HCT116 (cell line): ENCODE measurements around the gene C13orf46. TPM values are rescaled to one million over a fixed set of nuclear protein-coding genes. Genes with fewer than 3 reads are reported as not detected.

ENCODE experiments used
- ATAC-seq: fragments of 200-7000 bp; cut with Tn5 transposase; 2 replicates; pipeline ENCODE4 v1.9.1; 2020; ENCODE audit warnings: mild to moderate bottlenecking, moderate library complexity
- BruUV-seq: library from RNA; stranded (reverse); fragments of 400-500 nt; replicated peaks from 2 replicates; lab custom pipeline; 2021; lab: Mats Ljungman, UMichigan
- CTCF ChIA-PET: fragments of 300-600 bp; sonication (Branson Sonifier 250); formaldehyde crosslinking; loops from one replicate; lab custom pipeline; 2021; ENCODE audit warnings: antibody characterized with exemption; lab: Charles Lee
- POLR2A ChIA-PET: fragments of 300-600, 350-600 bp; sonication (Branson Sonifier 250); formaldehyde crosslinking; loops from one replicate; lab custom pipeline; 2021; ENCODE audit warnings: antibody characterized with exemption; lab: Charles Lee
- RAD21 ChIA-PET, 2 experiments: fragments of 300-600 bp; sonication (Branson Sonifier 250); formaldehyde crosslinking; loops; one replicate each; lab custom pipeline; 2023; ENCODE audit warnings: low total read pairs in 2 of 2; ENCODE audit not compliant: uncharacterized antibody in 2 of 2, unreplicated experiment in 2 of 2, low non-redundant PET in 1 of 2; lab: Charles Lee
- DNase-seq: peaks from one replicate; pipeline ENCODE4 v3.0.0-alpha.2; 2010; ENCODE audit warnings: low read depth, low spot score
- H2AFZ ChIP-seq: fragments of 200-600 bp; shearing (Covaris generic), sonication (generic); 2 replicates; pipeline ENCODE4 v1.6.1; 2017; ENCODE audit warnings: low read depth, mixed run types, mixed read lengths, antibody characterized with exemption, low read length; ENCODE audit not compliant: poor library complexity, severe bottlenecking
- H3K27ac ChIP-seq: 2 replicates; pipeline ENCODE4 v1.5.1; 2012; ENCODE audit warnings: low read depth, low read length
- H3K27me3 ChIP-seq: fragments of 200-600 bp; sonication (generic); 2 replicates; pipeline ENCODE4 v1.6.1; 2016; ENCODE audit warnings: mixed run types, low read length, mixed read lengths; ENCODE audit not compliant: insufficient read depth
- H3K36me3 ChIP-seq, 2 experiments: fragments of 200-500 bp in 1 of 2; fragments of 200-600 bp in 1 of 2; sonication (Bioruptor generic) in 1 of 2; sonication (generic) in 1 of 2; 2 replicates each; pipeline versions ENCODE4 v1.5.1 to v1.6.1; 2014 to 2016; ENCODE audit warnings: low read length in 2 of 2, inconsistent platforms in 1 of 2, mixed read lengths in 1 of 2, mixed run types in 1 of 2; ENCODE audit not compliant: insufficient read depth in 2 of 2, control insufficient read depth in 1 of 2
- H3K4me1 ChIP-seq, 2 experiments: fragments of 200-600 bp in 1 of 2; sonication (generic) in 1 of 2; 2 replicates each; pipeline versions ENCODE4 v1.5.1 to v1.6.1; 2012 to 2017; ENCODE audit warnings: low read length in 2 of 2, inconsistent platforms in 1 of 2, mild to moderate bottlenecking in 1 of 2, mixed read lengths in 1 of 2, mixed run types in 1 of 2, moderate library complexity in 1 of 2; ENCODE audit not compliant: insufficient read depth in 2 of 2, control insufficient read depth in 1 of 2
- H3K4me2 ChIP-seq: fragments of 200-600 bp; sonication (generic); 2 replicates; pipeline ENCODE4 v1.6.1; 2017; ENCODE audit warnings: mixed run types, low read length, mixed read lengths
- H3K4me3 ChIP-seq, 2 experiments: fragments of 200-600 bp in 1 of 2; sonication (generic) in 1 of 2; replicated peaks in 1 of 2; 2 replicates each; pipeline ENCODE4 v1.5.1; 2011 to 2016; ENCODE audit warnings: low read length in 2 of 2, control low read depth in 1 of 2, low read depth in 1 of 2, mild to moderate bottlenecking in 1 of 2, mixed read lengths in 1 of 2, mixed run types in 1 of 2
- H3K79me2 ChIP-seq: fragments of 200-600 bp; sonication (generic); 2 replicates; pipeline ENCODE4 v1.6.1; 2017; ENCODE audit warnings: mild to moderate bottlenecking, mixed run types, low read length, moderate library complexity, mixed read lengths; ENCODE audit not compliant: insufficient read depth
- H3K9ac ChIP-seq: fragments of 200-600 bp; sonication (generic); 2 replicates; pipeline ENCODE4 v1.6.1; 2016; ENCODE audit warnings: low read length, mixed read lengths
- H3K9me2 ChIP-seq: fragments of 200-600 bp; sonication (generic), shearing (Covaris generic); 2 replicates; pipeline ENCODE4 v1.6.1; 2017; ENCODE audit warnings: mixed run types, mild to moderate bottlenecking, moderate library complexity; ENCODE audit not compliant: insufficient read depth
- H3K9me3 ChIP-seq, 2 experiments: fragments of 200-500 bp in 1 of 2; fragments of 200-600 bp in 1 of 2; sonication (Bioruptor generic) in 1 of 2; sonication (generic) in 1 of 2; 2 replicates each; pipeline ENCODE4 v1.6.1; 2014 to 2017; ENCODE audit warnings: low read length in 2 of 2, mixed read lengths in 2 of 2, inconsistent platforms in 1 of 2, low read depth in 1 of 2, mild to moderate bottlenecking in 1 of 2, mixed run types in 1 of 2, moderate library complexity in 1 of 2; ENCODE audit not compliant: control insufficient read depth in 1 of 2, insufficient read depth in 1 of 2
- H4K20me1 ChIP-seq: fragments of 200-600 bp; sonication (generic), shearing (Covaris generic); 2 replicates; pipeline ENCODE4 v1.6.1; 2017; ENCODE audit warnings: mixed run types, mild to moderate bottlenecking, moderate library complexity; ENCODE audit not compliant: insufficient read depth
- CBX3 ChIP-seq: IDR thresholded peaks from 2 replicates; pipeline ENCODE4 v1.6.1; 2012; ENCODE audit warnings: low read depth
- CEBPB ChIP-seq: IDR thresholded peaks from 2 replicates; pipeline ENCODE4 v1.6.1; 2012; ENCODE audit warnings: low read depth
- EGR1 ChIP-seq: IDR thresholded peaks from 2 replicates; pipeline ENCODE4 v1.6.1; 2012; ENCODE audit warnings: low read depth
- ELF1 ChIP-seq: IDR thresholded peaks from 2 replicates; pipeline ENCODE4 v1.6.1; 2012; ENCODE audit warnings: low read depth, borderline replicate concordance
- EZH2 ChIP-seq: fragments of 200-600 bp; sonication (generic); IDR thresholded peaks from 2 replicates; pipeline ENCODE4 v1.6.1; 2017; ENCODE audit warnings: antibody characterized with exemption, mixed run types
- EZH2phosphoT487 ChIP-seq: fragments of 200-600 bp; IDR thresholded peaks from 2 replicates; pipeline ENCODE4 v1.6.1; 2018; ENCODE audit warnings: antibody characterized with exemption, borderline replicate concordance
- JUND ChIP-seq: IDR thresholded peaks from 2 replicates; pipeline ENCODE4 v1.6.1; 2012
- POLR2A ChIP-seq: IDR thresholded peaks from 2 replicates; pipeline ENCODE4 v1.7.0; 2011; ENCODE audit warnings: borderline replicate concordance; ENCODE audit not compliant: insufficient read depth, insufficient read length; ENCODE audit errors: extremely low read depth
- POLR2AphosphoS5 ChIP-seq: IDR thresholded peaks from 2 replicates; pipeline ENCODE4 v1.6.1; 2011; ENCODE audit warnings: mild to moderate bottlenecking, low read depth, low read length, moderate library complexity
- RAD21 ChIP-seq: IDR thresholded peaks from 2 replicates; pipeline ENCODE4 v1.6.1; 2012; ENCODE audit warnings: low read depth, mild to moderate bottlenecking
- SIN3A ChIP-seq: IDR thresholded peaks from 2 replicates; pipeline ENCODE4 v1.6.1; 2012; ENCODE audit warnings: low read depth
- SRF ChIP-seq: IDR thresholded peaks from 2 replicates; pipeline ENCODE4 v1.6.1; 2012; ENCODE audit warnings: low read depth
- TCF7L2 ChIP-seq: IDR thresholded peaks from 2 replicates; pipeline ENCODE4 v1.7.0; 2011; ENCODE audit warnings: borderline replicate concordance, inconsistent platforms; ENCODE audit not compliant: insufficient read depth, insufficient read length; ENCODE audit errors: extremely low read depth
- YY1 ChIP-seq: IDR thresholded peaks from 2 replicates; pipeline ENCODE4 v1.6.1; 2011; ENCODE audit warnings: low read length, low read depth, moderate library complexity, mild to moderate bottlenecking; ENCODE audit not compliant: insufficient replicate concordance; ENCODE audit errors: extremely low read depth
- ZFX ChIP-seq: fragments of 450-650 bp; IDR thresholded peaks from 2 replicates; pipeline ENCODE4 v1.6.1; 2017
- ZNF274 ChIP-seq: fragments of 200-500 bp; sonication (Bioruptor generic); IDR thresholded peaks from 2 replicates; pipeline ENCODE4 v1.6.1; 2014; ENCODE audit warnings: mild to moderate bottlenecking, low read depth, low read length, inconsistent platforms
- intact Hi-C: fragments of 100-400 bp; cut with micrococcal nuclease; formaldehyde crosslinking; loops from 2 replicates; pipeline ENCODE4 v1.10.0; 2022
- total RNA-seq: library from RNA; stranded (reverse); gene quantifications from one replicate; pipeline ENCODE4 v1.2.1, GENCODE V29; 2021; ENCODE audit not compliant: unreplicated experiment
- TF ChIP-seq, protein P1 (sequence below), 3 experiments: fragments of 200-600 bp in 1 of 3; sonication (generic) in 1 of 3; IDR thresholded peaks in 2 of 3; conservative IDR thresholded peaks in 1 of 3; 2 replicates each; pipeline ENCODE4 v1.5.1; 2012 to 2017; ENCODE audit warnings: low read depth in 2 of 3, low read length in 2 of 3, antibody characterized with exemption in 1 of 3, borderline replicate concordance in 1 of 3, control low read depth in 1 of 3, mild to moderate bottlenecking in 1 of 3, mixed read lengths in 1 of 3, mixed run types in 1 of 3, moderate library complexity in 1 of 3; ENCODE audit not compliant: insufficient read depth in 1 of 3
- TF ChIP-seq, protein P2 (sequence below): IDR thresholded peaks from 2 replicates; pipeline ENCODE4 v1.6.1; 2012
- TF ChIP-seq, protein P3 (sequence below): IDR thresholded peaks from 2 replicates; pipeline ENCODE4 v1.6.1; 2012; ENCODE audit warnings: low read depth
- TF ChIP-seq, protein P4 (sequence below): IDR thresholded peaks from 2 replicates; pipeline ENCODE4 v1.6.1; 2012

C13orf46 gene
- total RNA-seq, 1 experiment from 2014 or later = 0.93 TPM

DNA sequence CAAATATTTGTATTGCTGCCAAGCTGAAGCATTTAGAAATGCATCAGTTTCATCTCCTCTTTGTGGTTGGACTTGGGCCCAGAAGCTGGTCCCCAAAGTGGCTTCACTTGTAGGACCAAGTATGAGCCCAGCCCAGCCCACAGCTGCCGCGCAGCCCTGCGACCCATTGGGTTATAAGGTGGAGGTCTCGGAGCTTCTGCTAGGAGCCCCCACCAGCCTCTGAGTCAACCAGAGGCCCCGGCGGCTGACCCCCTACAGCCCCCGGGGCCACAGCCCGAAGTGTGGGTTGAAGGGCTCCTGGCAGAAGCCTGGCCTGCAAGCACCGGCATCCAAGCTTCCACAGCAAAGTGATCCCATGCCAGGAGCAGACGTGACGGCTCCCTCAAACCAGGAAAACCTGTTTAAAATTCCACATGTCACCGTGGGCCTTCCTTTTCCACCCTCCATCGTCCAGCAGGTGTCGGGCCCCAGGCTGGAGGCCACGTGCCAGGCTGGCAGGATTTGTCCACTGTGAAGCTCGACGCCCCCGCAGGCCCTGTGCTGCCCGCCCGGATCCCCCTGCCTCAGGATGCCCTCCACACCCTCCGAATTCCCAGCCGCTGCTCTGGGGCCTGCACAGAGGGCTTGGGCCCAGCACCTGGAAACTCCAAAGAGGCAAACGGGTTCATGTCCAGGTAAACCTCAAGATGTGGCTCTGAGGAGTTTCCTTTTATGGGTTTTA is 54.7 kb downstream of the C13orf46 start:
- POLR2A ChIA-PET = no interaction called here
- CTCF ChIA-PET = no interaction called here
- no peak overlapping the region for H2AFZ ChIP-seq
- H3K27me3 ChIP-seq = no peaks in the 10 kb centered on the region
- H3K4me3 ChIP-seq = no peak overlapping the region
- intact Hi-C loops = no loop called here
- DNase-seq (no peak), ATAC-seq (no peak)
- no peaks in the 10 kb centered on the region for H3K36me3 ChIP-seq
- H3K4me1 ChIP-seq = peaks cover 8 to 15% of the 10 kb centered on the region in 2 experiments
- no peaks in the 10 kb centered on the region for H3K9me2 ChIP-seq
- H3K27ac ChIP-seq = no peak overlapping the region
- H3K9ac ChIP-seq = no peak overlapping the region
- BruUV-seq = no TSS peak
- no peaks in the 10 kb centered on the region for H4K20me1 ChIP-seq
- H3K4me2 ChIP-seq = no peak overlapping the region
- RAD21 ChIA-PET = no interaction called here
- H3K9me3 ChIP-seq = peaks cover 3 to 6% of the 10 kb centered on the region in 2 experiments; a peak in 1 of 4 replicates
- H3K79me2 ChIP-seq = no peaks in the 10 kb centered on the region
- no peak for TF ChIP-seq POLR2AphosphoS5
- TF ChIP-seq YY1 = no peak
- no peak for TF ChIP-seq JUND
- TF ChIP-seq ZFX = no peak
- TF ChIP-seq, protein P1, sequence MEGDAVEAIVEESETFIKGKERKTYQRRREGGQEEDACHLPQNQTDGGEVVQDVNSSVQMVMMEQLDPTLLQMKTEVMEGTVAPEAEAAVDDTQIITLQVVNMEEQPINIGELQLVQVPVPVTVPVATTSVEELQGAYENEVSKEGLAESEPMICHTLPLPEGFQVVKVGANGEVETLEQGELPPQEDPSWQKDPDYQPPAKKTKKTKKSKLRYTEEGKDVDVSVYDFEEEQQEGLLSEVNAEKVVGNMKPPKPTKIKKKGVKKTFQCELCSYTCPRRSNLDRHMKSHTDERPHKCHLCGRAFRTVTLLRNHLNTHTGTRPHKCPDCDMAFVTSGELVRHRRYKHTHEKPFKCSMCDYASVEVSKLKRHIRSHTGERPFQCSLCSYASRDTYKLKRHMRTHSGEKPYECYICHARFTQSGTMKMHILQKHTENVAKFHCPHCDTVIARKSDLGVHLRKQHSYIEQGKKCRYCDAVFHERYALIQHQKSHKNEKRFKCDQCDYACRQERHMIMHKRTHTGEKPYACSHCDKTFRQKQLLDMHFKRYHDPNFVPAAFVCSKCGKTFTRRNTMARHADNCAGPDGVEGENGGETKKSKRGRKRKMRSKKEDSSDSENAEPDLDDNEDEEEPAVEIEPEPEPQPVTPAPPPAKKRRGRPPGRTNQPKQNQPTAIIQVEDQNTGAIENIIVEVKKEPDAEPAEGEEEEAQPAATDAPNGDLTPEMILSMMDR (IDR thresholded peaks at IDR 0.05 in 2 of 3, conservative IDR thresholded peaks at IDR 0.05 in 1 of 3; ENCODE audit: borderline replicate concordance in 1 of 3, insufficient read depth in 1 of 3, low read depth in 2 of 3, low read length in 2 of 3) = no peak
- no peak for TF ChIP-seq ZNF274
- no peak for TF ChIP-seq TCF7L2
- TF ChIP-seq EZH2 = no peak
- TF ChIP-seq POLR2A = no peak
- no peak for TF ChIP-seq SRF
- TF ChIP-seq, protein P2, sequence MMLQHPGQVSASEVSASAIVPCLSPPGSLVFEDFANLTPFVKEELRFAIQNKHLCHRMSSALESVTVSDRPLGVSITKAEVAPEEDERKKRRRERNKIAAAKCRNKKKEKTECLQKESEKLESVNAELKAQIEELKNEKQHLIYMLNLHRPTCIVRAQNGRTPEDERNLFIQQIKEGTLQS = no peak
- no peak for TF ChIP-seq EZH2phosphoT487
- no peak for TF ChIP-seq CBX3
- no peak for TF ChIP-seq CEBPB
- TF ChIP-seq, protein P3, sequence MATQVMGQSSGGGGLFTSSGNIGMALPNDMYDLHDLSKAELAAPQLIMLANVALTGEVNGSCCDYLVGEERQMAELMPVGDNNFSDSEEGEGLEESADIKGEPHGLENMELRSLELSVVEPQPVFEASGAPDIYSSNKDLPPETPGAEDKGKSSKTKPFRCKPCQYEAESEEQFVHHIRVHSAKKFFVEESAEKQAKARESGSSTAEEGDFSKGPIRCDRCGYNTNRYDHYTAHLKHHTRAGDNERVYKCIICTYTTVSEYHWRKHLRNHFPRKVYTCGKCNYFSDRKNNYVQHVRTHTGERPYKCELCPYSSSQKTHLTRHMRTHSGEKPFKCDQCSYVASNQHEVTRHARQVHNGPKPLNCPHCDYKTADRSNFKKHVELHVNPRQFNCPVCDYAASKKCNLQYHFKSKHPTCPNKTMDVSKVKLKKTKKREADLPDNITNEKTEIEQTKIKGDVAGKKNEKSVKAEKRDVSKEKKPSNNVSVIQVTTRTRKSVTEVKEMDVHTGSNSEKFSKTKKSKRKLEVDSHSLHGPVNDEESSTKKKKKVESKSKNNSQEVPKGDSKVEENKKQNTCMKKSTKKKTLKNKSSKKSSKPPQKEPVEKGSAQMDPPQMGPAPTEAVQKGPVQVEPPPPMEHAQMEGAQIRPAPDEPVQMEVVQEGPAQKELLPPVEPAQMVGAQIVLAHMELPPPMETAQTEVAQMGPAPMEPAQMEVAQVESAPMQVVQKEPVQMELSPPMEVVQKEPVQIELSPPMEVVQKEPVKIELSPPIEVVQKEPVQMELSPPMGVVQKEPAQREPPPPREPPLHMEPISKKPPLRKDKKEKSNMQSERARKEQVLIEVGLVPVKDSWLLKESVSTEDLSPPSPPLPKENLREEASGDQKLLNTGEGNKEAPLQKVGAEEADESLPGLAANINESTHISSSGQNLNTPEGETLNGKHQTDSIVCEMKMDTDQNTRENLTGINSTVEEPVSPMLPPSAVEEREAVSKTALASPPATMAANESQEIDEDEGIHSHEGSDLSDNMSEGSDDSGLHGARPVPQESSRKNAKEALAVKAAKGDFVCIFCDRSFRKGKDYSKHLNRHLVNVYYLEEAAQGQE = no peak
- TF ChIP-seq EGR1 = no peak
- no peak for TF ChIP-seq SIN3A
- TF ChIP-seq RAD21 = no peak
- no peak for TF ChIP-seq ELF1
- TF ChIP-seq, protein P4, sequence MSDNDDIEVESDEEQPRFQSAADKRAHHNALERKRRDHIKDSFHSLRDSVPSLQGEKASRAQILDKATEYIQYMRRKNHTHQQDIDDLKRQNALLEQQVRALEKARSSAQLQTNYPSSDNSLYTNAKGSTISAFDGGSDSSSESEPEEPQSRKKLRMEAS = no peak
